MM.1S (cell line): Measurements from ENCODE around the gene COL26A1.

Experiments
- CTCF ChIP-seq: fragments of 300-600 bp; sonication (generic); IDR thresholded peaks from 2 replicates; pipeline ENCODE4 v1.5.1; 2016; ENCODE audit warnings: antibody characterized with exemption, low read length, mixed read lengths
- EZH2 ChIP-seq: fragments of 300-600 bp; sonication (generic); optimal IDR thresholded peaks from 2 replicates; pipeline ENCODE3; 2017; ENCODE audit warnings: low read depth, mild to moderate bottlenecking, antibody characterized with exemption, low read length, mixed read lengths
- EZH2phosphoT487 ChIP-seq: fragments of 300-600 bp; sonication (generic); IDR thresholded peaks from 2 replicates; pipeline ENCODE4 v1.6.1; 2018; ENCODE audit warnings: antibody characterized with exemption, low read length

GRCh38 chr7:101519324-101520023 lies 156.8 kb downstream of the COL26A1 start:
- no peak for TF ChIP-seq CTCF
- TF ChIP-seq EZH2phosphoT487, result no peak
- no peak for TF ChIP-seq EZH2
